H9 (cell line): ENCODE results near the gene RBBP7. TPM values are rescaled to one million over a fixed set of nuclear protein-coding genes. Genes with fewer than 3 reads are reported as not detected.
A peak's percentile ranks its signal among the peaks of the same experiment; 100 is the strongest.

Source experiments
- DNase-seq: peaks from one replicate; pipeline ENCODE4 v3.0.0-alpha.2; 2017
- H2AFZ ChIP-seq: one replicate; pipeline ENCODE4 v1.6.1; 2013; ENCODE audit warnings: mild to moderate bottlenecking, low read length, control low read depth, moderate library complexity
- H2AK5ac ChIP-seq: 2 replicates; pipeline ENCODE4 v1.6.1; 2013; ENCODE audit warnings: low read length, control low read depth, mixed read lengths; ENCODE audit not compliant: insufficient read length
- H2BK120ac ChIP-seq: one replicate; pipeline ENCODE4 v1.6.1; 2013; ENCODE audit warnings: low read depth, mild to moderate bottlenecking, low read length, control low read depth, inconsistent platforms; ENCODE audit not compliant: poor library complexity, severe bottlenecking
- H2BK12ac ChIP-seq: 2 replicates; pipeline ENCODE4 v1.6.1; 2013; ENCODE audit warnings: low read length, control low read depth, mixed read lengths, low read depth; ENCODE audit not compliant: insufficient read length
- H2BK15ac ChIP-seq: 2 replicates; pipeline ENCODE4 v1.6.1; 2013; ENCODE audit warnings: low read depth, low read length, control low read depth
- H2BK20ac ChIP-seq: one replicate; pipeline ENCODE4 v1.6.1; 2013; ENCODE audit warnings: low read depth, mild to moderate bottlenecking, low read length, control low read depth, inconsistent platforms; ENCODE audit not compliant: poor library complexity, severe bottlenecking
- H2BK5ac ChIP-seq: 2 replicates; pipeline ENCODE4 v1.6.1; 2013; ENCODE audit warnings: low read length, control low read depth, mixed read lengths; ENCODE audit not compliant: insufficient read length
- H3K14ac ChIP-seq: 2 replicates; pipeline ENCODE4 v1.6.1; 2013; ENCODE audit warnings: low read length, control low read depth; ENCODE audit not compliant: insufficient read depth
- H3K18ac ChIP-seq: 2 replicates; pipeline ENCODE4 v1.6.1; 2013; ENCODE audit warnings: low read depth, mild to moderate bottlenecking, mixed read lengths, low read length, control low read depth; ENCODE audit not compliant: insufficient read length
- H3K23ac ChIP-seq: 2 replicates; pipeline ENCODE4 v1.6.1; 2013; ENCODE audit warnings: low read length, control low read depth, mixed read lengths, low read depth; ENCODE audit not compliant: insufficient read length
- H3K23me2 ChIP-seq: 2 replicates; pipeline ENCODE4 v1.6.1; 2013; ENCODE audit warnings: low read depth, mild to moderate bottlenecking, mixed read lengths, low read length, control low read depth; ENCODE audit not compliant: insufficient read length, poor library complexity, severe bottlenecking
- H3K27ac ChIP-seq: 2 replicates; pipeline ENCODE4 v1.5.1; 2013; ENCODE audit warnings: low read length, control low read depth, mixed read lengths, low read depth; ENCODE audit not compliant: insufficient read length
- H3K27me3 ChIP-seq: 2 replicates; pipeline ENCODE4 v1.6.1; 2013; ENCODE audit warnings: low read length, control low read depth, inconsistent platforms; ENCODE audit not compliant: insufficient read depth
- H3K4ac ChIP-seq: 2 replicates; pipeline ENCODE4 v1.6.1; 2013; ENCODE audit warnings: low read depth, mild to moderate bottlenecking, control low read depth, inconsistent platforms, low read length, moderate library complexity
- H3K4me1 ChIP-seq: 2 replicates; pipeline ENCODE4 v1.6.1; 2013; ENCODE audit warnings: low read length, control low read depth, inconsistent platforms; ENCODE audit not compliant: insufficient read depth
- H3K4me2 ChIP-seq: 2 replicates; pipeline ENCODE4 v1.6.1; 2013; ENCODE audit warnings: low read length, control low read depth, mixed read lengths; ENCODE audit not compliant: insufficient read length, insufficient read depth
- H3K56ac ChIP-seq: 2 replicates; pipeline ENCODE4 v1.6.1; 2013; ENCODE audit warnings: low read depth, mild to moderate bottlenecking, mixed read lengths, low read length, control low read depth; ENCODE audit not compliant: insufficient read length
- H3K79me1 ChIP-seq: 2 replicates; pipeline ENCODE4 v1.6.1; 2013; ENCODE audit warnings: low read depth, mild to moderate bottlenecking, moderate library complexity, low read length, control low read depth, inconsistent platforms; ENCODE audit not compliant: insufficient read depth, poor library complexity, severe bottlenecking
- H3K79me2 ChIP-seq: 2 replicates; pipeline ENCODE4 v1.6.1; 2013; ENCODE audit warnings: low read length, control low read depth, inconsistent platforms; ENCODE audit not compliant: insufficient read depth
- H3K9ac ChIP-seq: 2 replicates; pipeline ENCODE4 v1.6.1; 2013; ENCODE audit warnings: low read length, control low read depth, mixed read lengths; ENCODE audit not compliant: insufficient read length; ENCODE audit errors: extremely low read depth
- H3K9me3 ChIP-seq: one replicate; pipeline ENCODE4 v1.6.1; 2013; ENCODE audit warnings: low read depth, low read length, inconsistent platforms; ENCODE audit not compliant: control insufficient read depth
- H3T11ph ChIP-seq: one replicate; pipeline ENCODE4 v1.6.1; 2013; ENCODE audit warnings: mild to moderate bottlenecking, low read length, control low read depth, inconsistent platforms
- H4K20me1 ChIP-seq: one replicate; pipeline ENCODE4 v1.6.1; 2013; ENCODE audit not compliant: control insufficient read depth, insufficient read length, insufficient read depth
- H4K5ac ChIP-seq: 2 replicates; pipeline ENCODE4 v1.6.1; 2013; ENCODE audit warnings: low read depth, mild to moderate bottlenecking, mixed read lengths, low read length, control low read depth; ENCODE audit not compliant: insufficient read length
- H4K8ac ChIP-seq: replicated peaks from 2 replicates; pipeline ENCODE4 v1.6.1; 2013; ENCODE audit warnings: low read length, control low read depth, mixed read lengths, low read depth; ENCODE audit not compliant: insufficient read length
- H4K91ac ChIP-seq: 2 replicates; pipeline ENCODE4 v1.6.1; 2013; ENCODE audit warnings: low read depth, mild to moderate bottlenecking, moderate library complexity, mixed read lengths, low read length, control low read depth; ENCODE audit not compliant: insufficient read length
- H3K27ac Mint-ChIP-seq, 3 experiments: 2 replicates in 2 of 3; 3 replicates in 1 of 3; pipeline ENCODE4 v1.8.0; 2020 to 2021; ENCODE audit warnings: mixed read lengths in 3 of 3, mild to moderate bottlenecking in 1 of 3, moderate library complexity in 1 of 3
- H3K27me3 Mint-ChIP-seq: 2 replicates; pipeline ENCODE4 v1.8.0; 2021; ENCODE audit warnings: low read depth, mild to moderate bottlenecking, moderate library complexity, mixed read lengths
- H3K36me3 Mint-ChIP-seq, 3 experiments: 2 replicates in 2 of 3; 3 replicates in 1 of 3; pipeline ENCODE4 v1.8.0; 2020 to 2021; ENCODE audit warnings: low read depth in 3 of 3, mixed read lengths in 3 of 3; ENCODE audit not compliant: insufficient read depth in 1 of 3
- H3K4me1 Mint-ChIP-seq, 2 experiments: 2 replicates each; pipeline ENCODE4 v1.8.0; 2020; ENCODE audit warnings: mixed read lengths in 2 of 2
- H3K4me3 Mint-ChIP-seq, 2 experiments: 2 replicates in 1 of 2; 3 replicates in 1 of 2; pipeline ENCODE4 v1.8.0; 2020 to 2021; ENCODE audit warnings: mild to moderate bottlenecking in 2 of 2, mixed read lengths in 2 of 2, moderate library complexity in 1 of 2
- H3K9me3 Mint-ChIP-seq, 2 experiments: 2 replicates in 1 of 2; 3 replicates in 1 of 2; pipeline ENCODE4 v1.8.0; 2020; ENCODE audit warnings: mild to moderate bottlenecking in 2 of 2, mixed read lengths in 2 of 2, moderate library complexity in 1 of 2
- WGBS: extraction: QIAGEN DNeasy Blood & Tissue Kit; methylation state at CpG from one replicate; pipeline ENCODE4 v1.1.7; 2013; ENCODE audit warnings: missing lambda C conversion rate, low lambda C conversion rate, mixed read lengths; ENCODE audit not compliant: insufficient read length; ENCODE audit errors: extremely low coverage; 5-methylcytosine and 5-hydroxymethylcytosine counted together
- total RNA-seq: library from RNA; stranded (reverse); gene quantifications from 2 replicates; pipeline ENCODE4 v1.2.1, GENCODE V29; 2021
- TF ChIP-seq, protein P1 (sequence below): fragments of 200-600 bp; sonication (generic); conservative IDR thresholded peaks from 3 replicates; pipeline ENCODE4 v1.8.0; 2021; ENCODE audit warnings: antibody characterized with exemption, mild to moderate bottlenecking

Gene RBBP7
- total RNA-seq, 1 experiment from 2014 or later = 249 TPM

DNA sequence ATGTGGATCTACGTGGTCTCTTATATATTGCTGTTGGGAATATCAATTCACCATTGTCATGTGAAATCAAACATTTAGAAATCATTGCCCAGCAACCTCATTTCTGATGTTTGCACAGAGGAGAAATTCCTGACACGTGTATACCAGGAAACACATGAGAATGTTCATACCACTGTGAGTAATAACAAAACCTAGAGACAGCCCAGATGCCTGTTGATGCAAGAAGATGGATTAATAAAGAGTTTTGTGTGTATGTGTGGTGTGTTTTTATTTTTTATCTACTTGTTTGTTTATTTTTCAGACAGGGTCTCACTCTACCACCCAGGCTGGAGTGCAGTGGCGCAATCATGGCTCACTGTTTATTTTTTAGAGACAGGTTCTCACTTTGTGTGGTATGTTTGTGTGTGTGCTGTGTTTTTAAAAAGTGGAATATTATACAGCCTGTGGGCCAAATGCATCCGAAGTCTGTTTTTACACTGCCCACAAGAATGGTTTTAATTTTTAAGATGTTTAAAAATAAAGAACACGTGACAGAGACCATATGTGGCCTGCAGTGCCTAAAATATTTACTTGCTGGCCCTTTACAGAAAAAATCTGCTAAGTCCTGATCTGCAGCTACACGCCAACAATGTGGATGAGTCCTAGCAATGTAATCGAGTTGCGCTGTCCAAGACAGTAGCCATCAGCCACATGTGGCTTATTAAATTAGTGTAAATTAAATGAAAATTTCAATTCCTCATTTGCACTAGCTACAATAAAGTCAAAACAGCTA is 44.7 kb downstream of the RBBP7 start:
- H3K4me2 ChIP-seq = no peak overlapping the region
- WGBS = no CpG with 5 or more reads among the region's 8 CpGs
- peaks cover 34 to 74% (median 61%) of the 10 kb centered on the region in 3 experiments; a peak in 6 of 7 replicates for H3K36me3 Mint-ChIP-seq
- no peaks in the 10 kb centered on the region for H3K79me2 ChIP-seq
- no peak overlapping the region for H3K56ac ChIP-seq
- H3K9ac ChIP-seq = no peak overlapping the region
- no peak overlapping the region for H3K14ac ChIP-seq
- H3K27me3 Mint-ChIP-seq = no peaks in the 10 kb centered on the region
- H3K4ac ChIP-seq = no peak overlapping the region
- H3K79me1 ChIP-seq = peaks cover 3% of the 10 kb centered on the region
- H3K18ac ChIP-seq = no peak overlapping the region
- no peak overlapping the region for H3K27ac ChIP-seq
- no peak overlapping the region for H3K23ac ChIP-seq
- no peak overlapping the region for H2BK12ac ChIP-seq
- peaks cover 2% of the 10 kb centered on the region for H3K23me2 ChIP-seq
- no peak overlapping the region for H2BK20ac ChIP-seq
- H2AFZ ChIP-seq = no peak overlapping the region
- H4K91ac ChIP-seq = no peak overlapping the region
- no peak overlapping the region for H2BK5ac ChIP-seq
- H3K9me3 ChIP-seq = no peaks in the 10 kb centered on the region
- H4K20me1 ChIP-seq = no peaks in the 10 kb centered on the region
- H2BK120ac ChIP-seq = no peak overlapping the region
- H2AK5ac ChIP-seq = no peak overlapping the region
- peaks cover 3% of the 10 kb centered on the region; the same call in 1 of the 2 replicates for H3K4me1 ChIP-seq
- no peak overlapping the region for H4K8ac ChIP-seq
- H3T11ph ChIP-seq = no peak overlapping the region
- peaks cover 14 to 17% of the 10 kb centered on the region in 2 experiments for H3K4me1 Mint-ChIP-seq
- no peak overlapping the region for H3K4me3 Mint-ChIP-seq
- TF ChIP-seq, protein P1, sequence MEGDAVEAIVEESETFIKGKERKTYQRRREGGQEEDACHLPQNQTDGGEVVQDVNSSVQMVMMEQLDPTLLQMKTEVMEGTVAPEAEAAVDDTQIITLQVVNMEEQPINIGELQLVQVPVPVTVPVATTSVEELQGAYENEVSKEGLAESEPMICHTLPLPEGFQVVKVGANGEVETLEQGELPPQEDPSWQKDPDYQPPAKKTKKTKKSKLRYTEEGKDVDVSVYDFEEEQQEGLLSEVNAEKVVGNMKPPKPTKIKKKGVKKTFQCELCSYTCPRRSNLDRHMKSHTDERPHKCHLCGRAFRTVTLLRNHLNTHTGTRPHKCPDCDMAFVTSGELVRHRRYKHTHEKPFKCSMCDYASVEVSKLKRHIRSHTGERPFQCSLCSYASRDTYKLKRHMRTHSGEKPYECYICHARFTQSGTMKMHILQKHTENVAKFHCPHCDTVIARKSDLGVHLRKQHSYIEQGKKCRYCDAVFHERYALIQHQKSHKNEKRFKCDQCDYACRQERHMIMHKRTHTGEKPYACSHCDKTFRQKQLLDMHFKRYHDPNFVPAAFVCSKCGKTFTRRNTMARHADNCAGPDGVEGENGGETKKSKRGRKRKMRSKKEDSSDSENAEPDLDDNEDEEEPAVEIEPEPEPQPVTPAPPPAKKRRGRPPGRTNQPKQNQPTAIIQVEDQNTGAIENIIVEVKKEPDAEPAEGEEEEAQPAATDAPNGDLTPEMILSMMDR = no peak
- no peaks in the 10 kb centered on the region for H3K27me3 ChIP-seq
- no peak overlapping the region for H4K5ac ChIP-seq
- no peak overlapping the region for H2BK15ac ChIP-seq
- H3K9me3 Mint-ChIP-seq = no peaks in the 10 kb centered on the region
- DNase-seq = no peak
- peak overlapping the region; percentile 27 to 89 (median 80); a peak in 2 of 7 replicates for H3K27ac Mint-ChIP-seq
